Measurements from ENCODE around the gene AGRN.
A peak's percentile ranks its signal among the peaks of the same experiment; 100 is the strongest.

AGRN gene

DNA sequence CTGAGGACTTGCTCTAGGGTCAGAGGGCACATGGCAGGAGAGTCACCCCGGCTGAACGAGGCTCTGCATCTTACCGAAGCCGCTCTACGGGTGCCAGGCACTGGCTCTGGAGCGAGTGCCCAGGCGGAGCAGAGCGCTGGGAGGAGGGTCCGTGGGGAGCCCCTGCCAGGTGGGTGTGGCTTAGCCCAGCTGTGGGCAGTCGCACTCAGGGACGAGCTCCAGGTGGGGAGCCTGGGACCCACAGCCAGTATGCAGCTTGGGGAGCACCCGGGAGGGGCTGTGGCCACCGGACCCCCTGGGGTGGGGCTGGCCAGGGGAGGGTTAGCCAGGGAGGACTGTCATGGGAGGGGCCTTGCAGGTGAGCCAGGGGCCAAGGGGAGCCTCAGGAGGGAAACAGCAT is 3.8 kb downstream of the AGRN start:
- H3K4me3 Mint-ChIP-seq: peak overlapping the region; percentile 80 to 89 (median 87)
- peaks cover 26% of the 10 kb centered on the region for H3K4me1 Mint-ChIP-seq
- H3K27ac Mint-ChIP-seq: peak overlapping the region in 1 of 3 experiments; percentile 42
- TF ChIP-seq, protein P1, sequence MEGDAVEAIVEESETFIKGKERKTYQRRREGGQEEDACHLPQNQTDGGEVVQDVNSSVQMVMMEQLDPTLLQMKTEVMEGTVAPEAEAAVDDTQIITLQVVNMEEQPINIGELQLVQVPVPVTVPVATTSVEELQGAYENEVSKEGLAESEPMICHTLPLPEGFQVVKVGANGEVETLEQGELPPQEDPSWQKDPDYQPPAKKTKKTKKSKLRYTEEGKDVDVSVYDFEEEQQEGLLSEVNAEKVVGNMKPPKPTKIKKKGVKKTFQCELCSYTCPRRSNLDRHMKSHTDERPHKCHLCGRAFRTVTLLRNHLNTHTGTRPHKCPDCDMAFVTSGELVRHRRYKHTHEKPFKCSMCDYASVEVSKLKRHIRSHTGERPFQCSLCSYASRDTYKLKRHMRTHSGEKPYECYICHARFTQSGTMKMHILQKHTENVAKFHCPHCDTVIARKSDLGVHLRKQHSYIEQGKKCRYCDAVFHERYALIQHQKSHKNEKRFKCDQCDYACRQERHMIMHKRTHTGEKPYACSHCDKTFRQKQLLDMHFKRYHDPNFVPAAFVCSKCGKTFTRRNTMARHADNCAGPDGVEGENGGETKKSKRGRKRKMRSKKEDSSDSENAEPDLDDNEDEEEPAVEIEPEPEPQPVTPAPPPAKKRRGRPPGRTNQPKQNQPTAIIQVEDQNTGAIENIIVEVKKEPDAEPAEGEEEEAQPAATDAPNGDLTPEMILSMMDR (IDR thresholded peaks at IDR 0.05; ENCODE audit: unreplicated experiment in 3 of 3): no peak
- H3K36me3 Mint-ChIP-seq (ENCODE audit: low read depth): no peaks in the 10 kb centered on the region
- no peaks in the 10 kb centered on the region for H3K9me3 Mint-ChIP-seq
- no peaks in the 10 kb centered on the region for H3K27me3 Mint-ChIP-seq (ENCODE audit: low read depth)

DNA sequence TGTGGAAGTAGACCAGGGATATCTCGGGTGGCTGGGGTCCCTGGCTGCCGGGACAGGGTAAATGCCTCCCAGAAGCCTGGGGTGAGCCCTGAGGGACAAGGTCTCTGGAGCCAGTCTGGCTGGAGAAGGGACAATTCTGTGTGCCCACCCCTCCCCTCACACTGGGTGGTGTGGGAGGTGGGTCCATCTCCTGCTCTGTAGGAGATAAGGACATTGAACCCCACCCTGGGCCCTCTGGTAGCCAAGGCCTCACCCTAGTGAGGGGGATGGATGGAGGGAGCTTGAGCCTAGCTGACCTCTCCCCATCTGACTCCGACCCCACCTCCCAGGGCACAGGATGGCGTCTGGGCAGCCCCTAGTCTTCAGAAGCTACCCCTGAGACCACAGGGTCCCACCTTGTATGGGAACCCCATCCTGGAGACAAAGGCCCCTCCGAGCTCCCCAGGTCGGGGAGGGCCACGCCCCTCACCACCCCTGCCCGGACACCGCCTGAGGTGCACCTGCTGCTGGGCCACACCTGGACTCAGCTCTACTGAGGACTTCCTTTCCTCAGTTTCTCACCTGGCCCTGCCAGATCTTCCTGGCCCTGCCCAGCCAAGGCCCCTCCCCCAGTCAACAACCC is 4.3 kb downstream of the AGRN start:
- H3K4me3 Mint-ChIP-seq: peak overlapping the region in 2 of 3 experiments; percentile 53 to 56
- H3K9me3 Mint-ChIP-seq: no peaks in the 10 kb centered on the region
- H3K27ac Mint-ChIP-seq: peak overlapping the region in 1 of 3 experiments; percentile 81
- peaks cover 26% of the 10 kb centered on the region for H3K4me1 Mint-ChIP-seq
- TF ChIP-seq, protein P1 (IDR thresholded peaks at IDR 0.05; ENCODE audit: unreplicated experiment in 3 of 3): no peak
- H3K27me3 Mint-ChIP-seq (ENCODE audit: low read depth): no peaks in the 10 kb centered on the region
- no peaks in the 10 kb centered on the region for H3K36me3 Mint-ChIP-seq (ENCODE audit: low read depth)

DNA sequence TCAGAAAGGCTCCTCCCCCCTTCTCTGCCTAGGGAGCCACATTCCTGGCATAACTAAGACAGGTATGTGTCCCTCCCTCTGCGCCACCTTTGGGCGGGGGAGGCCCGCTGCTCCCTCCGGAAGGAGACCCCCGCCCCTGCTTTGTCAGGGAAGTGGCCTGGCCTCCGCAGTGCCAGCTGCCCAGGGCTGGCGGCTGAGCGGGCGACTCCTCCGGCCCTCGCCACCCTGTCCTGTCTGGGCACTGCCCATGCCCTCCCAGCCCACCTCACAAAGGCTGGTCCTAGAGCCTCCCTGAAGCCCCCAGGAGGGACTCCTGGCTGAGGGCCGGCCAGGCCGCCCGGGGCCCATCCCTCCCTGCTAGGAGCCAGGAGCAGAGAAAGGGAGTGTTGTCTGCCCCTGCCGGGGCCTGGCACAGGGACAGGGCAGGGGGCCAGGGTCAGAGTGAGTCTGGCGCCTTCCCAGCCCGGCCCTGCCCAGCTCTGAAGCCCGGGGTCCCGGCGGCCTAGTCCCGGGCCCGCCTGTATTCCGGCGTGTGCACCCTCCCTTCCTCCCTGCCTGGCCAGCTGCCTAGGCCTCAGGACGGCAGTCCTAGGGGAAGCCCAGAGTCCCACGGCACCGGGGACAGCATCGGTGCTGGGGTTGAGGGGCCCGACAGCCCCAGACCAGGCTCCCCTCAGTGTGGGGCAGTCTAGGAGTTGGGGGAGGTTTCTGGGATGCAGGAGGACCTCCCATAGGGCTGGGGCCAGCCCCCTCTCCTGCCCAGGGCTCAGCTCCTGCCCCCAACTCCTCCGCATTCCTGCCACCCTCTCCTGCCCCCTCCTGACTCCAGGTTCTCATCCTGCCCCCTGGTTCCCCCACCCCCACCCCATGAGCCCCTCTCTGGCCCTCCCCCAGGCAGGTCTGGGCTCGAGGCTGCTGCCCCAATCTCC is 5.1 kb downstream of the AGRN start:
- Mint-ChIP-seq H3K27ac (peak overlapping the region in 1 of 3 experiments; percentile 81), H3K36me3 (ENCODE audit: low read depth) (no peaks in the 10 kb centered on the region), H3K27me3 (ENCODE audit: low read depth) (no peaks in the 10 kb centered on the region), H3K4me3 (peak overlapping the region in 2 of 3 experiments; percentile 53 to 56), H3K9me3 (no peaks in the 10 kb centered on the region), H3K4me1 (peaks cover 26% of the 10 kb centered on the region)
- TF ChIP-seq, protein P1 (IDR thresholded peaks at IDR 0.05; ENCODE audit: unreplicated experiment in 3 of 3): no peak

DNA sequence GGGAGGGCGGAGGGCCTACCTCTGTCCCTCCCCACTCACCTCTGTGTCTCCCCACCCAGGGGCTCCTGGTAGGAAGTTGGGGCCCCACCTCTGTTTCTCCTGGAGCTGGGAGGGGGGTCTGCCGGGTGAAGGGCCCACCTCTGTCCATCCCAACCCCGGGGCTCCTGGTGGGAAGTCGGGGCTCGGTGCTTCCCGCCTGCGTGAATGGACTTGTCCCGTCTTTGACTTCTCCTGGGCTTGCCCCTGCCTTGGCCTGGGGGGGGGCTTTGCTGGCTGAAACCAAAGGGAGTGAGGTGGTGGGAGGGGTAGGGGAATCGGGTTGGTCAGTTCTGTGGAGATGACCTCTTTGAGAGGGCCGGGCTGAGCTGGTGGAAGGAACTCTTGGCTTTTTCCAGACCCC is 5.8 kb downstream of the AGRN start:
- H3K9me3 Mint-ChIP-seq: no peaks in the 10 kb centered on the region
- no peaks in the 10 kb centered on the region for H3K36me3 Mint-ChIP-seq (ENCODE audit: low read depth)
- H3K4me3 Mint-ChIP-seq: peak overlapping the region in 1 of 3 experiments; percentile 15

DNA sequence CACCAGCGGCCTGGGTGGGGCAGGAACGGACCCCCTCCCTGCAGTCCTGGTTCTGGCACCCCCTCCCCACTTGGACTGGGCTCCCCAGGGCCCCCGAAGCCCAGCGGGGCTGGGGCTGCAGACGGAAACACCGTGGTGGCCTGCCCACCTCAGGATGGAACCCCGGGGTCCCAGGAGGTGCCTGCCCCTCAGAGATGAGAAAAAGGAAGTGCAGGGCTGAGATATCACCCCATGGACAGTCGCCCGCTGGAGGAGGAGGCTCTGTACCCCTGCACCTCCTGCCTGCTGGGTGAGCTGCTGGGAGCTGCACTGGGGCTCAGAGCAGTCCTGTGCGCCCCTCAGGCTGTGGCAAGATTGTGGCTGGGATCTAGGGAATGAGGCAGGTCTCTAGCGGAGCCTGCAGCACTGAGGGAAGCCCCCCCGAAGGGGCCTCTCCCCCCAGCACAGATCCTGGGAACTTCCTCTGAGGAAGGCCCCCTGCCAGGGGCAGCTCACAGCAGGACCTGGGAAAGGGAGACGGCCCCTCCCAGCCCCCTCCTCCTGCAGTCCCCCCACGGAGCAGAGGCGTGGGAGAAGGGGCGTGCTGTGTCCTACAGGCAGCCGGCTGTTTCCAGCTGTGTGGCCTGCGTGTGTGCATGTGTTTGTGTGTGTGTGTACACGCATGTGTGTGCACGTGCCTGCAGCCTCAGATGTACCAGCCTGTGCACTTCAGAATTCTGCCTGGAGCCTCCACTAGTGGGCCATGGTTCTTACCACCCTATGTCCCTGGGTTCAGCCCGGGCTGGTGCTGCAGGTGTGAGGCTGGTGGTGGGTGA is 6.9 kb downstream of the AGRN start:
- Mint-ChIP-seq H3K36me3 (ENCODE audit: low read depth) (no peaks in the 10 kb centered on the region), H3K4me3 (peak overlapping the region in 1 of 3 experiments; percentile 55), H3K27me3 (ENCODE audit: low read depth) (no peaks in the 10 kb centered on the region), H3K9me3 (no peaks in the 10 kb centered on the region), H3K4me1 (peaks cover 27% of the 10 kb centered on the region), H3K27ac (no peak overlapping the region)
- TF ChIP-seq, protein P1 (IDR thresholded peaks at IDR 0.05; ENCODE audit: unreplicated experiment in 3 of 3): no peak

More for the DNA sequence above, 5.8 kb downstream of the AGRN start:
- no peaks in the 10 kb centered on the region for H3K27me3 Mint-ChIP-seq (ENCODE audit: low read depth)
- H3K27ac Mint-ChIP-seq: peak overlapping the region in 2 of 3 experiments; percentile 52 to 66
- TF ChIP-seq, protein P1 (IDR thresholded peaks at IDR 0.05; ENCODE audit: unreplicated experiment in 3 of 3): no peak
- H3K4me1 Mint-ChIP-seq: peaks cover 26% of the 10 kb centered on the region

All from nephron (organoid).